Fibroblast of villous mesenchyme (primary cell): Measurements from ENCODE around the gene LRPPRC. TPM values are rescaled to one million over a fixed set of nuclear protein-coding genes. Genes with fewer than 3 reads are reported as not detected.

Experiments used
- DNase-seq: peaks from one replicate; pipeline ENCODE4 v3.0.0-alpha.2; 2010; ENCODE audit warnings: low read depth
- H3K4me3 ChIP-seq: 2 replicates; pipeline ENCODE4 v1.5.1; 2011; ENCODE audit warnings: low read depth, mild to moderate bottlenecking, low read length
- total RNA-seq: library from RNA; depleted of rRNA; stranded (reverse); fragments of >200 nt; gene quantifications from 2 replicates; pipeline ENCODE4 v1.2.3, GENCODE V29; 2012
- TF ChIP-seq, protein P1 (sequence below): IDR thresholded peaks from 2 replicates; pipeline ENCODE4 v1.5.1; 2012; ENCODE audit warnings: low read depth, mild to moderate bottlenecking, low read length; ENCODE audit not compliant: insufficient read depth

The LRPPRC gene
- total RNA-seq, 1 donor: 63.9 TPM

DNA sequence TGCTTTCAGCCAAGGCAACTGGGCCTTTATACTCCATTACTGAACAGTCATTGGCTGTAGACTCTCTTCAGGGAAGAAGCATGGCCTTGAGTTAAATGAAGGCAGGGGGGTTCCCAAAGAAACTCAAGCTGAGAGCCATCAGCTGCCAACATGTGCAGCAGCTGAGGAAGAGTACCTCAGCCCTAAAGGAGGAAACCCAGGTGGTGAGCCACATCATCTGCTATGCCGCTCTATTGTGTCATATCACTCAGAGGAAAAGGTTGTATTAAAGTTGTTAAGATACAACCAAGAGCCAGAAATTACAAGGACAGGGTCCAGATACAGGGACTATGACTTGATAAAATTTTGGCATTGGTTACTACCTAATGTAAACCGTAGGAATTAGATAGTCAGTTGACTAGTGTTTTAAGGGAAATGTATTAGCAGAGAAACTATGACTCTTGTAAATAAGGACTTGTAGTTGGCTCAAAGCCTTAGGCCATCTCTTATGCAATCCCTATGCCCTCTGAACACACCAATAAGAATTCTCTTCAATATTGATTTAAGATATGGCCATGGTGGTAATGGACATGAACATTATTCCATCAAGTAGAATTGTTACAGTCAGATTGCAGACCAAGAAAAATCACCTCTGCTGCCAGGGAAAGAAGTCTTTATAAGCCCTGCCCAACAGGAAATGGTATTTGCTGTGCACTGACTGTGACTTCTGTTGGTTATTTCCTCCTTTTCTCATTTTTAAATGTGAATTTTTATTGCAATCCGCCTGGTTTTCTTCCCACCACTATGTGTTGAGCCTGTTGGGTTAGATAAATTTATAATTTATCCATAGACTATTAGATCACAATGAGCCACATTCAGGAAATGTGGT lies 9.2 kb upstream of the LRPPRC start:
- no peak for DNase-seq
- TF ChIP-seq, protein P1, sequence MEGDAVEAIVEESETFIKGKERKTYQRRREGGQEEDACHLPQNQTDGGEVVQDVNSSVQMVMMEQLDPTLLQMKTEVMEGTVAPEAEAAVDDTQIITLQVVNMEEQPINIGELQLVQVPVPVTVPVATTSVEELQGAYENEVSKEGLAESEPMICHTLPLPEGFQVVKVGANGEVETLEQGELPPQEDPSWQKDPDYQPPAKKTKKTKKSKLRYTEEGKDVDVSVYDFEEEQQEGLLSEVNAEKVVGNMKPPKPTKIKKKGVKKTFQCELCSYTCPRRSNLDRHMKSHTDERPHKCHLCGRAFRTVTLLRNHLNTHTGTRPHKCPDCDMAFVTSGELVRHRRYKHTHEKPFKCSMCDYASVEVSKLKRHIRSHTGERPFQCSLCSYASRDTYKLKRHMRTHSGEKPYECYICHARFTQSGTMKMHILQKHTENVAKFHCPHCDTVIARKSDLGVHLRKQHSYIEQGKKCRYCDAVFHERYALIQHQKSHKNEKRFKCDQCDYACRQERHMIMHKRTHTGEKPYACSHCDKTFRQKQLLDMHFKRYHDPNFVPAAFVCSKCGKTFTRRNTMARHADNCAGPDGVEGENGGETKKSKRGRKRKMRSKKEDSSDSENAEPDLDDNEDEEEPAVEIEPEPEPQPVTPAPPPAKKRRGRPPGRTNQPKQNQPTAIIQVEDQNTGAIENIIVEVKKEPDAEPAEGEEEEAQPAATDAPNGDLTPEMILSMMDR: no peak
- no peak overlapping the region for H3K4me3 ChIP-seq

DNA sequence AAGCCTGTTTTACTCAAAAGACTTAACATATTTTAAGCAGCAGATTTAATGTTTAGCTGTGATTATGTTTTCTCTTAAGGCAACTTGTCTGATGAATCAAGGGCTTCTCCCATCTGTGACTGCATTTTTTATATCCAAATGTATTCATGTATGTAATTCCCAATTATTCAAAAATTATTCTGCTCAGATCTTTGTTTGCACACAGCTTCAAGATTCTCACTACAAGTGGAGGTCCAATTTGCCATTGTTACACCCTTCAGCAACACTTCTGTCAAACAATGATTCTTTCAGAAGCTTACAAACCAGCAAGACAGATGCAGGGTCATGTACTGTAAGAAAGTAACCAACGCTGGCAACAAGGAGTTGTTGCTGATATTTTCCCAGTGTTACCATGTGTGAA lies 5.9 kb upstream of the LRPPRC start:
- no peak for DNase-seq
- no peak overlapping the region for H3K4me3 ChIP-seq
- TF ChIP-seq, protein P1: no peak

DNA sequence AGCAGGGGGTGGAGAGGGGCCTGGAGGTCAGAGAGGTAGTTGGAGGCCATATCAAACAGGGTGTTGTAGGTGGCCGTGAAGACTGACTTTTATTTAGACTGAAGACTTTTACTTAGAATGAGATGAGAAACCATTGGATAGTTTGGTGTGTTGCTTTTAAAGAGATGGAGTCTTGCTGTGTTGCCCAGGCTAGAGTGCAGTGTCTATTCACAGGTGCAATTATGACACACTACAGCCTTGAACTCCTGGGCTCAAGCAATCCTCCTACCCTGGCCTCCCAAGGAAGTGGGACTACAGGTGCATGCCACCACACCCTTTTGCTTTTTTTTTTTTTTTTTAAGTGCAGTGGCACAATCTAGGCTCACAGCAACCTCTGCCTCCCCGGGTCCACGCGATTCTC lies 2.5 kb upstream of the LRPPRC start:
- DNase-seq: no peak
- H3K4me3 ChIP-seq: no peak overlapping the region
- TF ChIP-seq, protein P1: no peak

DNA sequence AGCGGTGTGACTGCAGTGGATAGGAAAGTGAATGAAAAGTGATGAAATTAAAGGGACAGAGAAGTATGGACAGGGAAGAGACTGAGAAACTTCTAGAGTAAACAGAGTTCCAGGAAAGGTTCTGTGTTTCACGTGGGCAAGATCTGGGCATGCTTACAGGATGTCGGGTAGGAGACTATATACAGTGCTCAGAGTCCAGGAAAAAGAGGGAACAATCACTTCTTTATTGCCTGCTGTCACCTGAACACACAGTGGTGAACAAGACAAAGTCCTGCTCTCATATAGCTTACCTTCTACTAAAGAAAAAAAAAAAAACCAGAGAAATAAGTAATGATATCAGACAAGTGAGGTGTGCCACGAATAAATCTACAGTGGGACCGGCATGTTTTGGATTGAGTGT lies 2.4 kb downstream of the LRPPRC start:
- no peak for DNase-seq
- H3K4me3 ChIP-seq: no peak overlapping the region
- TF ChIP-seq, protein P1: no peak

DNA sequence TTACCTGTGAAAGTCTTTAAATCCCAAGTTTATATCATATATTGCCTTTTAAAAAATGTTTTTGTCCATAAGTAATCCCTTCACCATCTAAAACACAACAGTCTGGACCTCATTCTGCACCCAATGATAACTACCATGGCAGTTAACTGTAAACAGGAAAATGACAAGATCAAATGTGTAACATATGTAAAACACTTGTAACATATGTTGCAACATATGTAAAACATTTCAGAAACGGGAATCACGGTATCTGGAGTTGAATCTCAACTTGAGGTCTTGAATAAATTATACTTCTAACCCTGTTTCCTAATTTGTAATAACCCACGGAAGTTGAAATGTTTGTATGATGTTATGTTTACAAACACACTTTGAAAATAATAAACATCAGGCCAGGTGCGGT lies 6.2 kb downstream of the LRPPRC start:
- no peak overlapping the region for H3K4me3 ChIP-seq
- DNase-seq: no peak
- TF ChIP-seq, protein P1: no peak

DNA sequence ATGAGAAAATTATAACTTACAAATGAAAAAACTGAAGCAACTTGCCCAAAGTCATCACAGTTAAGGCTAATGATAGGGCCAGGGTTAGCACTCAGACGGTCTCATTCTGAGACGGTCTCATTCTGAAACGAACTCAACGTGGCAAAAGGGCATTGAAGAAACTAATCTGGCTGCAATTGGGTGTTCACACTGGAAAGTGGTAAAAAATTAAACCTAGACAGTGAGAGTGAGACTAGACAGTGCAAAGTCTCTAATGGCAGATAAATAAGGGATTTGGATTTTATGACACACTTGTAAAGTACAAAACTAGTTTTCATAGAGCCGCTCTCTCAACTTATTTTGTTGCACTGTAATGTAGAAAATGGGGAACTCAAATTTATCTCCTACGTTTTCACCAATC lies 9.2 kb downstream of the LRPPRC start:
- TF ChIP-seq, protein P1: no peak
- DNase-seq: no peak
- H3K4me3 ChIP-seq: no peak overlapping the region
